K562 (cell line): ENCODE measurements around the gene SNX25. TPM values are rescaled to one million over a fixed set of nuclear protein-coding genes. Genes with fewer than 3 reads are reported as not detected.

Experiments
- BCOR ChIP-seq: fragments of 450-650 bp; IDR thresholded peaks from 2 replicates; pipeline ENCODE4 v1.6.1; 2016
- CBX5 ChIP-seq: IDR thresholded peaks from 2 replicates; pipeline ENCODE4 v1.6.1; 2014; ENCODE audit warnings: low read depth, borderline replicate concordance
- EHMT2 ChIP-seq: fragments of 450-650 bp; IDR thresholded peaks from 2 replicates; pipeline ENCODE4 v1.6.1; 2018; ENCODE audit warnings: antibody characterized with exemption
- ELF1 ChIP-seq: fragments of 200-800 bp; sonication (Bioruptor generic); IDR thresholded peaks from 2 replicates; pipeline ENCODE4 v1.6.1; 2016; ENCODE audit warnings: missing genetic modification characterization, missing compliant biosample characterization
- KHSRP ChIP-seq: fragments of 450-650 bp; IDR thresholded peaks from 2 replicates; pipeline ENCODE4 v1.6.1; 2017
- NEUROD1 ChIP-seq: fragments of 150-350 bp; IDR thresholded peaks from 2 replicates; pipeline ENCODE4 v1.6.1; 2014; ENCODE audit warnings: borderline replicate concordance, low read length, low read depth; ENCODE audit not compliant: partially characterized antibody
- NR3C1 ChIP-seq: sonication (generic); formaldehyde crosslinking; IDR thresholded peaks from 2 replicates; pipeline ENCODE4 v1.8.1; 2022; ENCODE audit warnings: missing genetic modification reagents
- PCBP1 ChIP-seq: fragments of 200-400 bp; formaldehyde crosslinking; IDR thresholded peaks from 2 replicates; pipeline ENCODE4 v1.6.1; 2018; ENCODE audit warnings: mild to moderate bottlenecking, low read depth, low read length; ENCODE audit not compliant: poor library complexity, severe bottlenecking
- RUNX1 ChIP-seq: sonication (generic); IDR thresholded peaks from 2 replicates; pipeline ENCODE4 v1.6.1; 2016; ENCODE audit warnings: antibody characterized with exemption, low read depth
- SRSF1 ChIP-seq: fragments of 200-400 bp; formaldehyde crosslinking; IDR thresholded peaks from 2 replicates; pipeline ENCODE4 v1.6.1; 2017; ENCODE audit warnings: mild to moderate bottlenecking, low read depth, low read length, moderate library complexity
- TEAD2 ChIP-seq: fragments of 450-650 bp; IDR thresholded peaks from 2 replicates; pipeline ENCODE4 v1.6.1; 2016; ENCODE audit warnings: missing genetic modification characterization, control low read depth, missing compliant biosample characterization
- ZFPM2 ChIP-seq: fragments of 250-450 bp; sonication (Bioruptor Pico); IDR thresholded peaks from 2 replicates; pipeline ENCODE4 v1.5.1; 2022; ENCODE audit warnings: mild to moderate bottlenecking
- ZNF174 ChIP-seq: fragments of 250-450 bp; sonication (Bioruptor Pico); IDR thresholded peaks from 2 replicates; pipeline ENCODE4 v1.4.0; 2020; ENCODE audit warnings: mild to moderate bottlenecking
- ZNF76 ChIP-seq: fragments of 250-450 bp; sonication (Bioruptor Pico); IDR thresholded peaks from 2 replicates; pipeline ENCODE4 v1.4.0; 2020; ENCODE audit warnings: mild to moderate bottlenecking, moderate library complexity, borderline replicate concordance
- polyA plus RNA-seq, 8 experiments: library from polyadenylated mRNA; depleted of rRNA in 4 of 8; stranded (reverse) in 5 of 8; unstranded in 3 of 8; fragments of >200 nt; fragmentation: Nextera tagmentation in 2 of 8; fragmentation: Illumina TruSeq in 1 of 8; extraction: Ambion mirVana in 2 of 8; extraction: Trizol in 1 of 8; gene quantifications; 2 replicates each; pipeline versions ENCODE4 v1.2.1 to v1.2.3, GENCODE V29; 2011 to 2014; ENCODE audit warnings: inconsistent platforms in 1 of 8, missing spikeins in 1 of 8
- total RNA-seq, 7 experiments: library from RNA; depleted of rRNA in 6 of 7; stranded (reverse); fragments of >200 nt in 6 of 7; fragmentation: Illumina TruSeq in 2 of 7; extraction: Trizol in 2 of 7; gene quantifications; 2 replicates each; pipeline versions ENCODE4 v1.2.1 to v1.2.3, GENCODE V29; 2011 to 2021; ENCODE audit warnings: low replicate concordance in 1 of 7
- TF ChIP-seq, protein P1 (sequence below): sonication (generic); formaldehyde crosslinking; IDR thresholded peaks from 2 replicates; pipeline ENCODE4 v1.5.0; 2020; ENCODE audit warnings: missing genetic modification reagents
- TF ChIP-seq, protein P2 (sequence below): fragments of 450-650 bp; IDR thresholded peaks from 2 replicates; pipeline ENCODE4 v1.6.1; 2016; ENCODE audit warnings: mild to moderate bottlenecking
- TF ChIP-seq, protein P3 (sequence below): fragments of 450-650 bp; IDR thresholded peaks from 2 replicates; pipeline ENCODE4 v1.6.1; 2017; ENCODE audit warnings: antibody characterized with exemption, mild to moderate bottlenecking
- TF ChIP-seq, protein P4 (sequence below): fragments of 450-650 bp; IDR thresholded peaks from 2 replicates; pipeline ENCODE4 v1.6.1; 2016; ENCODE audit warnings: borderline replicate concordance

SNX25 gene
- total and polyA plus RNA-seq, 9 of the 15 experiments (the other 6 are each of a cell fraction or from before 2014, with no cell fraction given), result 2.5 to 23.4 (median 13.3) TPM

DNA sequence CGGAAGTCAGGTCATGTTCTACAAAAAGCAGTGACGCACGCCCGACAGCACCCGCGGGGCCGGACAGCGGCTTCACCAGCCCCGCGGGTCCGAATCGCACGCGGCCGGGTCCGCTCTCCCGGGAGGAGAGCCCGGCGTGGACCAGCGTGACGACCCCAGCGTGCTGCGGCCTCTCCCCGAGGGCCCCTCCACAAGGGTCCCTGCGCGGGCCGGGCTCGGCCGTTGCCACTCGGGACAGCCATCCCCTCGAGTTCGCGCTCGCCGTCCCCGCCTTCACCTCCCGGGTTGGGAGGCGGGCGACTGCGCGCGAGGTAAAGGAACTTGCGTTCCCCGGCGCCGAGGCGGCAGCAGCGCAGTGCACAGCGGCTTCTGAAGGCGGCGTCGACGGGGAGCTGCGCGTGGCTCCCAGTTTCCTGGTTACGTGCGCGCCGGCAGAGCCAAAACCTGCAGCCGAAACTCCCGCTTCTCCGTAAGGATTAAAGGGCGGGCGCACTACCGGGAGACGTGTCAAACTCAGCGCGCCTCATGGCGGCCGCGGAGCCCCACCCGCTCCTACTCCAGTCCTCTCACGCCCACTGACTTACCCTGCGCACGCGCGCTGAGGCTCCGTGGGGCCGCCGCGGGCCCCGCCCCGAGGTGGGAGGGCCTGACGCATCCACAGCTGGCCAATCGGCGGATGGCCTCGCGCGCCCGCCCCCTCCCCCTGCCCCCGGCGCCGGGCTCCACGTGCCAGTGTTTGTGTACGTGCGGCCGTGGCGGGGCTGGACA lies 186.7 kb downstream of the SNX25 start (continued):
- TF ChIP-seq BCOR (peak; percentile 49; the same call in 1 of the 2 replicates), EHMT2 (peak; percentile 86; the same call in 1 of the 2 replicates), SRSF1 (no peak), ZNF174 (no peak), NEUROD1 (peak; percentile 15), ZNF76 (CRISPR knock-in tag) (peak; percentile 92), TEAD2 (tag) (no peak), ZFPM2 (0 out of 2 replicates have a peak, but pooled peaks have one; percentile 48), PCBP1 (peak; percentile 62), ELF1 (tag) (peak; percentile 75), KHSRP (peak; percentile 54; the same call in 1 of the 2 replicates), CBX5 (no peak), NR3C1 (CRISPR knock-in tag) (peak; percentile 78; the same call in 1 of the 2 replicates), RUNX1 (no peak)
- TF ChIP-seq, protein P1, sequence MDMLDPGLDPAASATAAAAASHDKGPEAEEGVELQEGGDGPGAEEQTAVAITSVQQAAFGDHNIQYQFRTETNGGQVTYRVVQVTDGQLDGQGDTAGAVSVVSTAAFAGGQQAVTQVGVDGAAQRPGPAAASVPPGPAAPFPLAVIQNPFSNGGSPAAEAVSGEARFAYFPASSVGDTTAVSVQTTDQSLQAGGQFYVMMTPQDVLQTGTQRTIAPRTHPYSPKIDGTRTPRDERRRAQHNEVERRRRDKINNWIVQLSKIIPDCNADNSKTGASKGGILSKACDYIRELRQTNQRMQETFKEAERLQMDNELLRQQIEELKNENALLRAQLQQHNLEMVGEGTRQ, result peak; percentile 50; the same call in 1 of the 2 replicates
- TF ChIP-seq, protein P2, sequence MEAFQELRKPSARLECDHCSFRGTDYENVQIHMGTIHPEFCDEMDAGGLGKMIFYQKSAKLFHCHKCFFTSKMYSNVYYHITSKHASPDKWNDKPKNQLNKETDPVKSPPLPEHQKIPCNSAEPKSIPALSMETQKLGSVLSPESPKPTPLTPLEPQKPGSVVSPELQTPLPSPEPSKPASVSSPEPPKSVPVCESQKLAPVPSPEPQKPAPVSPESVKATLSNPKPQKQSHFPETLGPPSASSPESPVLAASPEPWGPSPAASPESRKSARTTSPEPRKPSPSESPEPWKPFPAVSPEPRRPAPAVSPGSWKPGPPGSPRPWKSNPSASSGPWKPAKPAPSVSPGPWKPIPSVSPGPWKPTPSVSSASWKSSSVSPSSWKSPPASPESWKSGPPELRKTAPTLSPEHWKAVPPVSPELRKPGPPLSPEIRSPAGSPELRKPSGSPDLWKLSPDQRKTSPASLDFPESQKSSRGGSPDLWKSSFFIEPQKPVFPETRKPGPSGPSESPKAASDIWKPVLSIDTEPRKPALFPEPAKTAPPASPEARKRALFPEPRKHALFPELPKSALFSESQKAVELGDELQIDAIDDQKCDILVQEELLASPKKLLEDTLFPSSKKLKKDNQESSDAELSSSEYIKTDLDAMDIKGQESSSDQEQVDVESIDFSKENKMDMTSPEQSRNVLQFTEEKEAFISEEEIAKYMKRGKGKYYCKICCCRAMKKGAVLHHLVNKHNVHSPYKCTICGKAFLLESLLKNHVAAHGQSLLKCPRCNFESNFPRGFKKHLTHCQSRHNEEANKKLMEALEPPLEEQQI, result no peak
- TF ChIP-seq, protein P3, sequence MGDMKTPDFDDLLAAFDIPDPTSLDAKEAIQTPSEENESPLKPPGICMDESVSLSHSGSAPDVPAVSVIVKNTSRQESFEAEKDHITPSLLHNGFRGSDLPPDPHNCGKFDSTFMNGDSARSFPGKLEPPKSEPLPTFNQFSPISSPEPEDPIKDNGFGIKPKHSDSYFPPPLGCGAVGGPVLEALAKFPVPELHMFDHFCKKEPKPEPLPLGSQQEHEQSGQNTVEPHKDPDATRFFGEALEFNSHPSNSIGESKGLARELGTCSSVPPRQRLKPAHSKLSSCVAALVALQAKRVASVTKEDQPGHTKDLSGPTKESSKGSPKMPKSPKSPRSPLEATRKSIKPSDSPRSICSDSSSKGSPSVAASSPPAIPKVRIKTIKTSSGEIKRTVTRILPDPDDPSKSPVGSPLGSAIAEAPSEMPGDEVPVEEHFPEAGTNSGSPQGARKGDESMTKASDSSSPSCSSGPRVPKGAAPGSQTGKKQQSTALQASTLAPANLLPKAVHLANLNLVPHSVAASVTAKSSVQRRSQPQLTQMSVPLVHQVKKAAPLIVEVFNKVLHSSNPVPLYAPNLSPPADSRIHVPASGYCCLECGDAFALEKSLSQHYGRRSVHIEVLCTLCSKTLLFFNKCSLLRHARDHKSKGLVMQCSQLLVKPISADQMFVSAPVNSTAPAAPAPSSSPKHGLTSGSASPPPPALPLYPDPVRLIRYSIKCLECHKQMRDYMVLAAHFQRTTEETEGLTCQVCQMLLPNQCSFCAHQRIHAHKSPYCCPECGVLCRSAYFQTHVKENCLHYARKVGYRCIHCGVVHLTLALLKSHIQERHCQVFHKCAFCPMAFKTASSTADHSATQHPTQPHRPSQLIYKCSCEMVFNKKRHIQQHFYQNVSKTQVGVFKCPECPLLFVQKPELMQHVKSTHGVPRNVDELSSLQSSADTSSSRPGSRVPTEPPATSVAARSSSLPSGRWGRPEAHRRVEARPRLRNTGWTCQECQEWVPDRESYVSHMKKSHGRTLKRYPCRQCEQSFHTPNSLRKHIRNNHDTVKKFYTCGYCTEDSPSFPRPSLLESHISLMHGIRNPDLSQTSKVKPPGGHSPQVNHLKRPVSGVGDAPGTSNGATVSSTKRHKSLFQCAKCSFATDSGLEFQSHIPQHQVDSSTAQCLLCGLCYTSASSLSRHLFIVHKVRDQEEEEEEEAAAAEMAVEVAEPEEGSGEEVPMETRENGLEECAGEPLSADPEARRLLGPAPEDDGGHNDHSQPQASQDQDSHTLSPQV, result peak; percentile 80
- TF ChIP-seq, protein P4, sequence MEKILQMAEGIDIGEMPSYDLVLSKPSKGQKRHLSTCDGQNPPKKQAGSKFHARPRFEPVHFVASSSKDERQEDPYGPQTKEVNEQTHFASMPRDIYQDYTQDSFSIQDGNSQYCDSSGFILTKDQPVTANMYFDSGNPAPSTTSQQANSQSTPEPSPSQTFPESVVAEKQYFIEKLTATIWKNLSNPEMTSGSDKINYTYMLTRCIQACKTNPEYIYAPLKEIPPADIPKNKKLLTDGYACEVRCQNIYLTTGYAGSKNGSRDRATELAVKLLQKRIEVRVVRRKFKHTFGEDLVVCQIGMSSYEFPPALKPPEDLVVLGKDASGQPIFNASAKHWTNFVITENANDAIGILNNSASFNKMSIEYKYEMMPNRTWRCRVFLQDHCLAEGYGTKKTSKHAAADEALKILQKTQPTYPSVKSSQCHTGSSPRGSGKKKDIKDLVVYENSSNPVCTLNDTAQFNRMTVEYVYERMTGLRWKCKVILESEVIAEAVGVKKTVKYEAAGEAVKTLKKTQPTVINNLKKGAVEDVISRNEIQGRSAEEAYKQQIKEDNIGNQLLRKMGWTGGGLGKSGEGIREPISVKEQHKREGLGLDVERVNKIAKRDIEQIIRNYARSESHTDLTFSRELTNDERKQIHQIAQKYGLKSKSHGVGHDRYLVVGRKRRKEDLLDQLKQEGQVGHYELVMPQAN, result peak; percentile 93
